B cell (primary cell): ENCODE results near the gene MRPL1. TPM values are rescaled to one million over a fixed set of nuclear protein-coding genes. Genes with fewer than 3 reads are reported as not detected.

Experiments
- ATAC-seq: fragments of 200-7000 bp; cut with Tn5 transposase; one replicate; pipeline ENCODE4 v1.10.0; 2021; ENCODE audit warnings: low read depth, mild to moderate bottlenecking, moderate number of reproducible peaks, moderate library complexity
- CTCF ChIA-PET: fragments of 350-600 bp; sonication (Branson Sonifier 250); formaldehyde crosslinking; loops from one replicate; lab custom pipeline; 2021; ENCODE audit warnings: antibody characterized with exemption, inconsistent platforms; lab: Charles Lee
- POLR2A ChIA-PET: fragments of 350-600 bp; sonication (Branson Sonifier 250); formaldehyde crosslinking; loops from one replicate; lab custom pipeline; 2021; ENCODE audit warnings: antibody characterized with exemption; lab: Charles Lee
- DNase-seq: peaks from one replicate; pipeline ENCODE4 v3.0.0; 2013
- H2AFZ ChIP-seq: 2 replicates; pipeline ENCODE4 v1.6.1; 2012; ENCODE audit warnings: mild to moderate bottlenecking, low read depth, low read length; ENCODE audit not compliant: insufficient read depth, poor library complexity, severe bottlenecking
- H3K27ac ChIP-seq, 2 donors: 1 replicate in 1 of 2; 2 replicates in 1 of 2; pipeline ENCODE4 v1.5.1; 2012 to 2013; ENCODE audit warnings: low read length in 2 of 2, mild to moderate bottlenecking in 2 of 2, moderate library complexity in 1 of 2
- H3K27me3 ChIP-seq, 4 experiments: fragments of 200-600 bp in 1 of 4; sonication (generic) in 1 of 4; replicated peaks in 1 of 4; 1 replicate in 2 of 4; 2 replicates in 2 of 4; pipeline versions ENCODE4 v1.6.1 to v1.7.0; 2013 to 2016; ENCODE audit warnings: low read length in 3 of 4, mild to moderate bottlenecking in 2 of 4, mixed read lengths in 1 of 4, moderate library complexity in 1 of 4; ENCODE audit not compliant: insufficient read depth in 4 of 4, control insufficient read depth in 3 of 4; ENCODE audit errors: control extremely low read depth in 1 of 4
- H3K36me3 ChIP-seq, 2 experiments: replicated peaks in 1 of 2; 1 replicate in 1 of 2; 2 replicates in 1 of 2; pipeline versions ENCODE4 v1.6.1 to v1.7.1; 2013; ENCODE audit warnings: low read length in 1 of 2; ENCODE audit not compliant: insufficient read depth in 2 of 2, control insufficient read depth in 1 of 2; ENCODE audit errors: control extremely low read depth in 1 of 2, extremely low read depth in 1 of 2
- H3K4me1 ChIP-seq, 2 donors: fragments of 200-600 bp in 1 of 2; sonication (generic) in 1 of 2; 1 replicate in 1 of 2; 2 replicates in 1 of 2; pipeline versions ENCODE4 v1.5.1 to v1.6.1; 2013 to 2017; ENCODE audit warnings: low read length in 2 of 2; ENCODE audit not compliant: control insufficient read depth in 2 of 2, insufficient read depth in 2 of 2
- H3K4me2 ChIP-seq: replicated peaks from 2 replicates; pipeline ENCODE3; 2012; ENCODE audit warnings: mild to moderate bottlenecking, low read depth, low read length; ENCODE audit not compliant: poor library complexity, severe bottlenecking
- H3K4me3 ChIP-seq, 5 experiments: fragments of 200-600 bp in 1 of 5; sonication (generic) in 1 of 5; 1 replicate in 3 of 5; 2 replicates in 2 of 5; pipeline versions ENCODE4 v1.5.1 to v1.7.0; 2011 to 2016; ENCODE audit warnings: low read length in 4 of 5, mild to moderate bottlenecking in 4 of 5, low read depth in 2 of 5, control low read depth in 1 of 5, moderate library complexity in 1 of 5; ENCODE audit not compliant: insufficient read depth in 1 of 5; ENCODE audit errors: control extremely low read depth in 1 of 5, extremely low read depth in 1 of 5
- H3K79me2 ChIP-seq: fragments of 200-600 bp; sonication (generic); one replicate; pipeline ENCODE4 v1.6.0; 2016; ENCODE audit warnings: low read length; ENCODE audit not compliant: control insufficient read depth, insufficient read depth
- H3K9ac ChIP-seq: fragments of 200-600 bp; sonication (generic); 2 replicates; pipeline ENCODE4 v1.6.1; 2017; ENCODE audit warnings: mild to moderate bottlenecking, low read length, moderate library complexity
- H3K9me3 ChIP-seq, 3 donors: one replicate each; pipeline versions ENCODE4 v1.6.1 to v1.7.1; 2013; ENCODE audit warnings: low read length in 2 of 3; ENCODE audit not compliant: control insufficient read depth in 2 of 3, insufficient read depth in 1 of 3; ENCODE audit errors: control extremely low read depth in 1 of 3
- H4K20me1 ChIP-seq: 2 replicates; pipeline ENCODE4 v1.6.0; 2012; ENCODE audit warnings: mild to moderate bottlenecking, low read length; ENCODE audit not compliant: insufficient read depth, control insufficient read depth, poor library complexity, severe bottlenecking
- H3K27ac Mint-ChIP-seq: one replicate; pipeline ENCODE4 v1.8.0; 2021; ENCODE audit warnings: mixed read lengths
- H3K27me3 Mint-ChIP-seq: one replicate; pipeline ENCODE4 v1.8.0; 2021; ENCODE audit warnings: mixed read lengths
- H3K4me1 Mint-ChIP-seq: one replicate; pipeline ENCODE4 v1.8.0; 2021; ENCODE audit warnings: mixed read lengths
- H3K4me3 Mint-ChIP-seq: one replicate; pipeline ENCODE4 v1.8.0; 2021; ENCODE audit warnings: mixed read lengths
- H3K9me3 Mint-ChIP-seq: one replicate; pipeline ENCODE4 v1.8.0; 2022; ENCODE audit warnings: mixed read lengths; ENCODE audit not compliant: insufficient read depth
- EZH2 ChIP-seq: IDR thresholded peaks from 2 replicates; pipeline ENCODE4 v1.6.1; 2012; ENCODE audit warnings: borderline replicate concordance, low read depth, mild to moderate bottlenecking, moderate library complexity, low read length; ENCODE audit not compliant: insufficient read depth, poor library complexity, severe bottlenecking
- WGBS: methylation state at CpG from one replicate; pipeline ENCODE4 v1.1.5; 2013; ENCODE audit warnings: missing lambda C conversion rate; ENCODE audit not compliant: insufficient coverage; 5-methylcytosine and 5-hydroxymethylcytosine counted together
- intact Hi-C: fragments of 100-400 bp; cut with micrococcal nuclease; formaldehyde crosslinking; loops from one replicate; pipeline ENCODE4 v1.10.0; 2022
- polyA plus RNA-seq: library from polyadenylated mRNA; depleted of rRNA; stranded (reverse); fragments of >200 nt; gene quantifications from 2 replicates; pipeline ENCODE4 v1.2.3, GENCODE V29; 2012
- total RNA-seq, 2 donors: library from RNA; stranded (reverse); fragments of 120-200 nt in 1 of 2; gene quantifications; 1 replicate in 1 of 2; 2 replicates in 1 of 2; pipeline versions ENCODE4 v1.2.3 to v1.2.4, GENCODE V29; 2013 to 2022
- TF ChIP-seq, protein P1 (sequence below): fragments of 200-600 bp; IDR thresholded peaks from one replicate; pipeline ENCODE4 v1.8.0; 2022; ENCODE audit warnings: antibody characterized with exemption, mild to moderate bottlenecking

The MRPL1 gene
- total and polyA plus RNA-seq, 2 donors (not counting 1 experiment from before 2014, with no cell fraction given), result 22.3 to 23.3 TPM

- Histone ChIP-seq H2AFZ (no peak overlapping the region), H3K79me2 (peaks cover 3% of the 10 kb centered on the region), H3K4me3 (no peak overlapping the region), H3K4me2 (no peak overlapping the region), H4K20me1 (no peaks in the 10 kb centered on the region), H3K36me3 (peaks cover 2 to 5% of the 10 kb centered on the region in 2 experiments), H3K9ac (peak overlapping the region; percentile 46), H3K9me3 (no peaks in the 10 kb centered on the region), H3K4me1 (peaks cover 11 to 25% of the 10 kb centered on the region in 2 donors), H3K27me3 (no peaks in the 10 kb centered on the region), H3K27ac (peak overlapping the region in 1 of 2 donors; percentile 23)
- H3K4me1 Mint-ChIP-seq, result peaks cover 22% of the 10 kb centered on the region
- H3K27ac Mint-ChIP-seq, result no peak overlapping the region
- ChIA-PET POLR2A (no interaction called here), CTCF (no interaction called here)
- no peak for DNase-seq
- no peaks in the 10 kb centered on the region for H3K9me3 Mint-ChIP-seq
- TF ChIP-seq, protein P1, sequence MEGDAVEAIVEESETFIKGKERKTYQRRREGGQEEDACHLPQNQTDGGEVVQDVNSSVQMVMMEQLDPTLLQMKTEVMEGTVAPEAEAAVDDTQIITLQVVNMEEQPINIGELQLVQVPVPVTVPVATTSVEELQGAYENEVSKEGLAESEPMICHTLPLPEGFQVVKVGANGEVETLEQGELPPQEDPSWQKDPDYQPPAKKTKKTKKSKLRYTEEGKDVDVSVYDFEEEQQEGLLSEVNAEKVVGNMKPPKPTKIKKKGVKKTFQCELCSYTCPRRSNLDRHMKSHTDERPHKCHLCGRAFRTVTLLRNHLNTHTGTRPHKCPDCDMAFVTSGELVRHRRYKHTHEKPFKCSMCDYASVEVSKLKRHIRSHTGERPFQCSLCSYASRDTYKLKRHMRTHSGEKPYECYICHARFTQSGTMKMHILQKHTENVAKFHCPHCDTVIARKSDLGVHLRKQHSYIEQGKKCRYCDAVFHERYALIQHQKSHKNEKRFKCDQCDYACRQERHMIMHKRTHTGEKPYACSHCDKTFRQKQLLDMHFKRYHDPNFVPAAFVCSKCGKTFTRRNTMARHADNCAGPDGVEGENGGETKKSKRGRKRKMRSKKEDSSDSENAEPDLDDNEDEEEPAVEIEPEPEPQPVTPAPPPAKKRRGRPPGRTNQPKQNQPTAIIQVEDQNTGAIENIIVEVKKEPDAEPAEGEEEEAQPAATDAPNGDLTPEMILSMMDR, result no peak
- TF ChIP-seq EZH2, result no peak
- no CpG with 5 or more reads among the region's 1 CpG for WGBS
- ATAC-seq, result no peak
- H3K27me3 Mint-ChIP-seq, result no peaks in the 10 kb centered on the region
- H3K4me3 Mint-ChIP-seq, result no peak overlapping the region
- intact Hi-C loops, result no loop called here
Observed at GRCh38 chr4:77911091-77911490, 48.5 kb downstream of the MRPL1 start.

DNA sequence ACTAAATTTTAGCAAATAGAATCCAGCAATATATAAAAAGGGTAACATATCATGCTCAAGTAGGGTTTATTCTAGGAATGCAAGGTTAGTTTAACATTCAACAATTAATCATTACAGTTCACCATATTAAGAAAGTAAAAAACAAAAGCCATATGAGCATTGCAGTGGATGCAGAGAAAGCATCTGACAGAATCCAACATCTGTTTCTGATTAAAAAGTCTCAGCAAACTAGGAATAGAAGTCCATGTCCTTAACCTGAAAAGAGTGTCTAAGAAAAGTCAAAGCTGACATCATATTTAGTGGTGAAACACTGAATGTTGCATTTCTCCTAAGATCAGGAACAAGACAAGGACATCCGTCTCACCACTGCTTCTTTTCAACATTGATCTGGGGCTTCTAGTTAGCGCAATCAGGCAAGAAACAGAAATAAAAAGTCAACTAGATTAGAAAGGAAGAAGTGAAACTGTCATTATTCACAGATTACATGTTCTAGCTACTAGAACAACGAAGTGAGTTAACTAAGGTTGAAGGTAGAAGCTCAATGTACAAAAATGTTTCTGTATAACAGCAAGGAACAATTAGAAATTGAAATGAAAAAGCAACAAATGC lies 49.3 kb downstream of the MRPL1 start:
- Mint-ChIP-seq H3K27me3 (no peaks in the 10 kb centered on the region), H3K9me3 (no peaks in the 10 kb centered on the region), H3K4me3 (peak overlapping the region; percentile 27), H3K4me1 (peaks cover 24% of the 10 kb centered on the region), H3K27ac (peak overlapping the region; percentile 12)
- Histone ChIP-seq H3K4me2 (peak overlapping the region; percentile 60), H3K4me3 (peak overlapping the region in 1 of 5 experiments; percentile 19), H4K20me1 (no peaks in the 10 kb centered on the region), H2AFZ (peak overlapping the region; percentile 52), H3K9ac (peak overlapping the region; percentile 46), H3K27ac (peak overlapping the region in 1 of 2 donors; percentile 23), H3K36me3 (peaks cover 2 to 5% of the 10 kb centered on the region in 2 experiments), H3K4me1 (peaks cover 11 to 25% of the 10 kb centered on the region in 2 donors), H3K27me3 (no peaks in the 10 kb centered on the region), H3K79me2 (peaks cover 3% of the 10 kb centered on the region), H3K9me3 (no peaks in the 10 kb centered on the region)
- DNase-seq (peak; percentile 47), ATAC-seq (peak; percentile 33)
- no CpG with 5 or more reads among the region's 3 CpGs for WGBS
- intact Hi-C loops, result no loop called here
- TF ChIP-seq, protein P1, result no peak
- CTCF ChIA-PET, result no interaction called here
- POLR2A ChIA-PET, result no interaction called here
